ENCODE measurements around the gene HLA-A. TPM values are rescaled to one million over a fixed set of nuclear protein-coding genes. Genes with fewer than 3 reads are reported as not detected.
"Not testable (repeated sequence)": the region's sequence is repeated elsewhere in the genome, so short reads cannot be mapped to it uniquely, and the experiment has no call there.

Gene HLA-A
- total RNA-seq = 526 TPM
- long read RNA-seq, transcript HLA-A-203 (8 exons, 1,611 nt) = major isoform, 1,950 of 2,271 reads
- long read RNA-seq, partial matches to known transcripts = 212 of 2,271 reads
- long read RNA-seq, other reads (novel, unspliced or antisense) = 109 of 2,271 reads

DNA sequence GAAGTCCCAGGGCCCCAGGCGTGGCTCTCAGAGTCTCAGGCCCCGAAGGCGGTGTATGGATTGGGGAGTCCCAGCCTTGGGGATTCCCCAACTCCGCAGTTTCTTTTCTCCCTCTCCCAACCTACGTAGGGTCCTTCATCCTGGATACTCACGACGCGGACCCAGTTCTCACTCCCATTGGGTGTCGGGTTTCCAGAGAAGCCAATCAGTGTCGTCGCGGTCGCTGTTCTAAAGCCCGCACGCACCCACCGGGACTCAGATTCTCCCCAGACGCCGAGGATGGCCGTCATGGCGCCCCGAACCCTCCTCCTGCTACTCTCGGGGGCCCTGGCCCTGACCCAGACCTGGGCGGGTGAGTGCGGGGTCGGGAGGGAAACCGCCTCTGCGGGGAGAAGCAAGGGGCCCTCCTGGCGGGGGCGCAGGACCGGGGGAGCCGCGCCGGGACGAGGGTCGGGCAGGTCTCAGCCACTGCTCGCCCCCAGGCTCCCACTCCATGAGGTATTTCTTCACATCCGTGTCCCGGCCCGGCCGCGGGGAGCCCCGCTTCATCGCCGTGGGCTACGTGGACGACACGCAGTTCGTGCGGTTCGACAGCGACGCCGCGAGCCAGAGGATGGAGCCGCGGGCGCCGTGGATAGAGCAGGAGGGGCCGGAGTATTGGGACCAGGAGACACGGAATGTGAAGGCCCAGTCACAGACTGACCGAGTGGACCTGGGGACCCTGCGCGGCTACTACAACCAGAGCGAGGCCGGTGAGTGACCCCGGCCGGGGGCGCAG lies at the start of gene HLA-A:
Gene HLA-A, plus strand, starts transcription at position 258 of the 778 bp plus-strand sequence. Its CDS starts 22 bp downstream, at position 280.
- peak; percentile 96 for DNase-seq (ENCODE audit: low spot score)

- DNase-seq (ENCODE audit: low spot score) = peak; percentile 3
Measured at GRCh38 chr6:29892696-29893095, 49.6 kb upstream of the HLA-A start.

GRCh38 chr6:29899281-29899680 lies 43.1 kb upstream of the HLA-A start:
- DNase-seq (ENCODE audit: low spot score) = no peak

GRCh38 chr6:29905286-29905685 lies 37.0 kb upstream of the HLA-A start:
- DNase-seq (ENCODE audit: low spot score) = no peak

- no peak for DNase-seq (ENCODE audit: low spot score)
Measured at GRCh38 chr6:29907637-29908340, 34.5 kb upstream of the HLA-A start.

DNA sequence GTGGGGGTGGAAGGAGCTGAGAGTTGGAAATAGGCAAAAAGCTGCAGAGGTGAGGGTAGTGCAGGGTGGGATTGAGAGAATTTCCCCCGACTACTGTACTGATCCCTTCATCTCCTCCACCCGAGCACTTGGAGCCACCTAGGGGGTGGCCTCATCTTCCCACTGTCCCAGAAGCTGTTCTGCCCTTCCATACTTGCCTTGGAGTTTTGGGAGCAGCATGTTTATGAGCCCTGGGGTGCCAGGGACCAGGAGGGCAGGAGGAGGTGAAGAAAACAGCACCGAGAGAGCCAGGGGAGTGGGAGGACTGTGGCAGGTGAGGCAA lies 34.0 kb upstream of the HLA-A start:
- DNase-seq (ENCODE audit: low spot score) = no peak

- no peak for DNase-seq (ENCODE audit: low spot score)
Measured at GRCh38 chr6:29908710-29909109, 33.6 kb upstream of the HLA-A start.

DNA sequence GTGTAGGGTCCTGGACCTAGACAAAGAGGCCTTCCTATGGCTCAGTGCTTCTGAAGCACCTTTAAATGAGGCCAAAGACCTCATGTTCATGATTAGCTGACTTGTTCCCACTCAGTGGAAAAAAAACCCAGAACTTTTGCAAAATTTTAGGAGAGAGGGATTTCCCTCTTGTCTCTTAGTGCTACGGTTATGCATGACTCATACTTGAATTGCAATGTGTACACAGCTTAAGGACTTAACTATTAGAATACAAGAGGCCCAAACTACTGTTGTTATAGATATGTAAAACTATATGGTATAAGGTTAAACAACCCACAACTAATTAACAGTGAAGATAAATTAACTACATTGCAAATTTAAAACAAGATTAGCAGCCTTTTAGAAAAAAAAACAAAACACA lies 32.3 kb upstream of the HLA-A start:
- DNase-seq (ENCODE audit: low spot score) = no peak

GRCh38 chr6:29912840-29913239 lies 29.5 kb upstream of the HLA-A start:
- no peak for DNase-seq (ENCODE audit: low spot score)

DNA sequence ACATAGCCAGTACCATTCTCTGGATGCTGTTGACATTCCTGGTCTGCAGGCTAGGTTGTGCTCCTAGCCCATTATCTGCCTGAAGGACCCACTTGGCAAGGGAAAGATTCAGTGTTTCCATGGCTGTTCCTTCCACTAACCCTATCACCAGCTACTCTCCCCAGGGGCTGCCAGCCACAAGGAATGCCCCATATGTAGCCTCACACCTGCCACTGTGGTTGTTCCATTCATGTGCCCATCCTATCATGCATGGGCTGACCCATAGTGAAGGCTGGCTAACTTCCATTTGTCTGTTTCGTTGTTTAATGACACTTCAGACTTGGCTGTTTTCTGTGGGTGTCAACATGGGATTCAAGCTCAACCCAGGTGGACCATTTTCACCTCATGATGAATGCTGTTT lies 25.6 kb upstream of the HLA-A start:
- no peak for DNase-seq (ENCODE audit: low spot score)

GRCh38 chr6:29917857-29918256 lies 24.5 kb upstream of the HLA-A start:
- DNase-seq (ENCODE audit: low spot score) = no peak

DNA sequence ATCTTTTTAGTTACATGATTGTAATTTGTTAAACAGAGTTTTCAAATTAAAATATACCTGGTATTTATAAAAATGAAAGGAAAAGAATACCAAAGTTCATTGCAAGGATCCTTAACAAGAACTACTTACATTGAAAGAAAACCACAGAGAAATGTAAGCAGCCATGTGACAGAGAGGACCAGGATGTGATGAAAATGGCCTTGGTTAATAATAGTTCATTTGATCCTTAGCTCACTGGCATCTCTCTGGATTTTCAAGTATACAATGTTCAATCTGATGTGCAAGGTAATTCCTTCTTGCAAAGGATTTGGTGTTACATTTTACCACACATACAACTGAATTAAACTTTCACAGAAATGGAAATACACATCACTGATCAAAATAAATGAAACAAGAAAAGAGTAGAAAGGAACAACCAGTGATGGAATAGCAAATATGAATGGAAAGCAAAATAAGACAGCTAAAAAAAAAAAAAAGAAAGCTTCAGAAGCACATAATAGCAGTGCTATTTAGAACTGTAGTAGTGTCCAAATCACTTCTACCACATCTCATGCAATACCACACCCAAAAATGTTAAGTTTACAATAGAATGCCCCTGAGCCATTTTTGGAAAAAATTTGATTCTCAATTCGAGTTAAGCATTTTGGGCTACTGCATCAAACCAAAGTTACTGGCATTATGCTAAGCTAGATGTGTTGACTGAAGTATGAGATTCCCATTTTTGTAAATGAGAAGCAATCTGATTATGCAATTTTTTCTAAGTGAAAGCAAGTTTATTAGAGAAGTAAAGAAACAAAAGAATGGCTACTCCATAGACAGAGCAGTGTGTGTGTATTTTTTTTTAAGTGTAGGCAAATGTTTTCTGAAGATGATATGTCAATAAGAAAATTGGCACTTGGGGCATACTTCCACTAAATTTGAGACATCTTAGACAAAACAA lies 22.6 kb upstream of the HLA-A start:
- no peak for DNase-seq (ENCODE audit: low spot score)

- no peak for DNase-seq (ENCODE audit: low spot score)
Measured at GRCh38 chr6:29924287-29924686, 18.0 kb upstream of the HLA-A start.

DNA sequence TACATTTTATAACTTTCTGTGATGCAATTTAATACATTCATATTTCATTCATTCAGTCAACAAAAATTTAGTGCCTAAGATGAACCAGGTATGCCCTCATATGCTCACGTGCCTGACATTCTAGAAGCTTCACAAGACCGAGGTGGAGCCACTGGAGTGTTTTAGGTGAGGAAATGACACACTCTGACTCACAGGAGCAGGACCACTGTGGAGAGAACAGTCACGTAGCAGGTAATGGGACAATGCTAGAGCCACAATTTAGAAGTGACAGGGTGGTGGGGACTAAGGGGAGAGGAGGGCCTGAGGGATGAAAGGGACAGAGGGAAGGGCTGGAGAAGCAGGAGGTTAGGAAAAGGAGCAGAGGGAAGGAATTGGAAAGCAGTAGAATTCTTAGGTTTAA lies 17.6 kb upstream of the HLA-A start:
- DNase-seq (ENCODE audit: low spot score) = no peak

- DNase-seq (ENCODE audit: low spot score) = no peak
Measured at GRCh38 chr6:29925321-29925720, 17.0 kb upstream of the HLA-A start.

GRCh38 chr6:29925727-29926412 lies 16.5 kb upstream of the HLA-A start:
- no peak for DNase-seq (ENCODE audit: low spot score)

- peak; percentile 92 for DNase-seq (ENCODE audit: low spot score)
Measured at GRCh38 chr6:29926413-29927274, 15.7 kb upstream of the HLA-A start.

DNA sequence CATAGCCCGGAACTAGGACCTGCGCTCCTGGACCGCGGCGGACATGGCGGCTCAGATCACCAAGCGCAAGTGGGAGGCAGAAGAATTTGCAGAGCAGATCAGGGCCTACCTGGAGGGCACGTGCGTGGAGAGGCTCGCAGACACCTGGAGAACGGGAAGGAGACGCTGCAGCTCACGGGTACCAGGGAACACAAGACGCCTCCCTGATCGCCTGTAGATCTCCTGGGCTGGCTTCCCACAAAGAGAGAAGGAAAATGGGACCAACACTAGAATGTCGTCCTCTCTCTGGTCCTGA lies 15.1 kb upstream of the HLA-A start:
- no peak for DNase-seq (ENCODE audit: low spot score)

- DNase-seq (ENCODE audit: low spot score) = no peak
Measured at GRCh38 chr6:29927841-29928388, 14.4 kb upstream of the HLA-A start.

- not testable (repeated sequence) for DNase-seq (ENCODE audit: low spot score)
Measured at GRCh38 chr6:29930047-29930446, 12.3 kb upstream of the HLA-A start.

All from mesenteric fat pad (tissue), 1 donor.